Type B pancreatic cell (in vitro differentiated cells): ENCODE data around the gene CCDC50. TPM values are rescaled to one million over a fixed set of nuclear protein-coding genes. Genes with fewer than 3 reads are reported as not detected.

ENCODE experiments used
- DNase-seq: peaks from one replicate; pipeline ENCODE4 v3.0.0; 2021; ENCODE audit warnings: mixed read lengths; ENCODE audit not compliant: unreplicated experiment; ENCODE audit errors: extremely low spot score
- H3K27ac Mint-ChIP-seq: 2 replicates; pipeline ENCODE4 v1.8.0; 2021; ENCODE audit warnings: mild to moderate bottlenecking, mixed read lengths
- H3K27me3 Mint-ChIP-seq: 2 replicates; pipeline ENCODE4 v1.8.0; 2021; ENCODE audit warnings: mixed read lengths
- H3K36me3 Mint-ChIP-seq: 2 replicates; pipeline ENCODE4 v1.8.0; 2021; ENCODE audit warnings: mixed read lengths
- H3K4me1 Mint-ChIP-seq: one replicate; pipeline ENCODE4 v1.8.0; 2021; ENCODE audit warnings: mixed read lengths; ENCODE audit not compliant: unreplicated experiment
- H3K4me3 Mint-ChIP-seq: 2 replicates; pipeline ENCODE4 v1.8.0; 2021; ENCODE audit warnings: mild to moderate bottlenecking, mixed read lengths
- H3K9me3 Mint-ChIP-seq: 2 replicates; pipeline ENCODE4 v1.8.0; 2021; ENCODE audit warnings: mixed read lengths
- total RNA-seq: library from RNA; stranded (reverse); gene quantifications from 2 replicates; pipeline ENCODE4 v1.2.1, GENCODE V29; 2021; ENCODE audit warnings: low replicate concordance
- TF ChIP-seq, protein P1 (sequence below): fragments of 200-600 bp; sonication (generic); conservative IDR thresholded peaks from 2 replicates; pipeline ENCODE4 v1.5.0; 2021; ENCODE audit warnings: antibody characterized with exemption, mild to moderate bottlenecking

The CCDC50 gene
- total RNA-seq, 1 donor from 2014 or later, result 47.4 TPM

DNA sequence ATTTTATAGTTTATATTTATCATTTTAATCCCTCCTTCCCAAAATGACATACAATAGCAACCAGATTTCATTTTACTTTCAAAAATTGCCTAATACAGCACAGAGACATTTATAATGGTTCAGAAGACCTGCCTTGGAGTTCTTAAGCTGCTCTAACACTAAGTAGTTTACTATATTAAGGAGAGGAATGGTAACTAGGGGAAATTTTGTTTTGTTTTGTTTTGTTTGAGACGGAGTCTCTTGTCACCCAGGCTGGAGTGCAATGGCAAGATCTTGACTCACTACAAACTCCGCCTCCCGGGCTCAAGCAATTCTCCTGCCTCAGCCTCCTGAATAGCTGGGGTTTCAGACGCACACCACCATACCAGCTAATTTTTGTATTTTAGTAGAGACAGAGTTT lies 22.8 kb upstream of the CCDC50 start:
- H3K9me3 Mint-ChIP-seq, result peaks cover 8% of the 10 kb centered on the region
- H3K27ac Mint-ChIP-seq, result no peak overlapping the region
- no peaks in the 10 kb centered on the region for H3K36me3 Mint-ChIP-seq
- H3K27me3 Mint-ChIP-seq, result no peaks in the 10 kb centered on the region
- TF ChIP-seq, protein P1, sequence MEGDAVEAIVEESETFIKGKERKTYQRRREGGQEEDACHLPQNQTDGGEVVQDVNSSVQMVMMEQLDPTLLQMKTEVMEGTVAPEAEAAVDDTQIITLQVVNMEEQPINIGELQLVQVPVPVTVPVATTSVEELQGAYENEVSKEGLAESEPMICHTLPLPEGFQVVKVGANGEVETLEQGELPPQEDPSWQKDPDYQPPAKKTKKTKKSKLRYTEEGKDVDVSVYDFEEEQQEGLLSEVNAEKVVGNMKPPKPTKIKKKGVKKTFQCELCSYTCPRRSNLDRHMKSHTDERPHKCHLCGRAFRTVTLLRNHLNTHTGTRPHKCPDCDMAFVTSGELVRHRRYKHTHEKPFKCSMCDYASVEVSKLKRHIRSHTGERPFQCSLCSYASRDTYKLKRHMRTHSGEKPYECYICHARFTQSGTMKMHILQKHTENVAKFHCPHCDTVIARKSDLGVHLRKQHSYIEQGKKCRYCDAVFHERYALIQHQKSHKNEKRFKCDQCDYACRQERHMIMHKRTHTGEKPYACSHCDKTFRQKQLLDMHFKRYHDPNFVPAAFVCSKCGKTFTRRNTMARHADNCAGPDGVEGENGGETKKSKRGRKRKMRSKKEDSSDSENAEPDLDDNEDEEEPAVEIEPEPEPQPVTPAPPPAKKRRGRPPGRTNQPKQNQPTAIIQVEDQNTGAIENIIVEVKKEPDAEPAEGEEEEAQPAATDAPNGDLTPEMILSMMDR, result no peak
- no peak overlapping the region for H3K4me3 Mint-ChIP-seq
- DNase-seq, result no peak
- H3K4me1 Mint-ChIP-seq, result peaks cover 8% of the 10 kb centered on the region

DNA sequence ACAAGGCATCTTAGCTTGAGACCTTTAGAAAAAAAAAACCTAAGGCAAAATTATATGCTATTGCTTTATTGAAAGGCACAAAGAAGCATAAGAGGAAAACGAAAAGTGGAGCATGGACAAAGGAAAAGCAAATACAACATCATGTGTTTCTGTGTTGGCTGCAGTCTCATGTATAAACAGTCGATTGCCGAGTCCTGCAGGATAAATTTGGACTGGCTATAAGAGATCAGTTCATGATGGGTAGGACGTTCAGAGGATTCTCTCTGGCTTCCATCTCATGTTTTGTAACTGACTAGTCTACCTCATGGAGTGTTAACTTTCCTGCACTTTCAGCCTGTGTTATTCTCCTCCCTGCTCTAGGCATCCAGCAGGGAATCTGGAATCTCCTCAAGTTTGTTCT lies 21.9 kb upstream of the CCDC50 start:
- DNase-seq, result no peak
- TF ChIP-seq, protein P1, result no peak
- Mint-ChIP-seq H3K4me1 (peaks cover 4% of the 10 kb centered on the region), H3K36me3 (no peaks in the 10 kb centered on the region), H3K4me3 (no peak overlapping the region), H3K27ac (no peak overlapping the region), H3K27me3 (no peaks in the 10 kb centered on the region), H3K9me3 (peaks cover 4% of the 10 kb centered on the region)

DNA sequence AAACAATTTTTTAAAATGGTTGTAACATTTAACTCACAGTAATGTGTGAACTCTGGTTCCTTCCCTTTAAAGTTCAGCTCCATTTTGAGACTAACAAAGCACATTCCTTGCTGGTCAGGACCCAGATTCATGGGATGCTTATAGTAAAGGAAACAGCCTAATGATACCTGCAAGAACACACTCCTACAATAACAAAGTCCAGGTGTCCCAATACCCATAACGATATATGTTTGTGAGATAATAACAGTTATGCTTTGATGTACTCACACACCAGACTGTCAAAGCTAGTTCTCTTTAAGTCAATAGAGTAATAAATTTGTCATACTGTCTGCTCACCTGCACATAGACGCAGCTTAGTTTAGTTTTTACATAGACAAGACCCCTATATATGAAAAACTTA lies 15.9 kb upstream of the CCDC50 start:
- Mint-ChIP-seq H3K4me3 (no peak overlapping the region), H3K27ac (no peak overlapping the region), H3K9me3 (peaks cover 5% of the 10 kb centered on the region), H3K27me3 (no peaks in the 10 kb centered on the region), H3K36me3 (no peaks in the 10 kb centered on the region), H3K4me1 (peaks cover 4% of the 10 kb centered on the region)
- DNase-seq, result no peak
- TF ChIP-seq, protein P1, result no peak

DNA sequence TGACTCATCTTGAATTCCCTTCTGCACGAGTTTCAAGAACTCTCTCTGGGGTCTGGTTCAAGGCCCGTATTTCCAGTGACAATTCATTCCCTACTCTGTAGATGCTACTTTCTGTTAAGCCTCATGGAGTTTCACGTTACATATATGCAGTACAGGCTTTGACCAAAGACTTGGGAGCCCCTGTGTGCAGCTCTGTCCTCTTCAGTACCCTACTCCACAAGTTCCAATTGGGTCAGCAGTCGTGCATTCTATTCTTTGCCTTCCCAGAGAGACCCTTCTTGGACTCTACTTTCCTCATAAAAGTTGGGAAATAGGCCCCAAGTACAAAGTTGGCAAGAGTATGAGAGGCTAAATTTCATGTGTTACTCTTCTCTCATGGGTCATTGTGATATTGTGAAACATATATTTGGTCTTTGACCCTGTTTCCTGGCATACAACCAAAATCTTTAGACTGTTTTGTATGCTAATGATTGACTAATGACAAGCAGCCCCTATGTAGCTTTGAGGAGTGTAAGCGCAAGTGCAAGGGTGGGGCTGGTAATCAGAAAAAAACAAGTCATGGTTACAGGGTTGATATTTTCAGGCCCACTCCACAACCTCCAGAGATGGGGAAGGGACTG lies 15.0 kb upstream of the CCDC50 start:
- TF ChIP-seq, protein P1, result no peak
- no peak for DNase-seq
- Mint-ChIP-seq H3K36me3 (no peaks in the 10 kb centered on the region), H3K4me1 (peaks cover 4% of the 10 kb centered on the region), H3K9me3 (peaks cover 5% of the 10 kb centered on the region), H3K27me3 (no peaks in the 10 kb centered on the region), H3K4me3 (no peak overlapping the region), H3K27ac (no peak overlapping the region)

DNA sequence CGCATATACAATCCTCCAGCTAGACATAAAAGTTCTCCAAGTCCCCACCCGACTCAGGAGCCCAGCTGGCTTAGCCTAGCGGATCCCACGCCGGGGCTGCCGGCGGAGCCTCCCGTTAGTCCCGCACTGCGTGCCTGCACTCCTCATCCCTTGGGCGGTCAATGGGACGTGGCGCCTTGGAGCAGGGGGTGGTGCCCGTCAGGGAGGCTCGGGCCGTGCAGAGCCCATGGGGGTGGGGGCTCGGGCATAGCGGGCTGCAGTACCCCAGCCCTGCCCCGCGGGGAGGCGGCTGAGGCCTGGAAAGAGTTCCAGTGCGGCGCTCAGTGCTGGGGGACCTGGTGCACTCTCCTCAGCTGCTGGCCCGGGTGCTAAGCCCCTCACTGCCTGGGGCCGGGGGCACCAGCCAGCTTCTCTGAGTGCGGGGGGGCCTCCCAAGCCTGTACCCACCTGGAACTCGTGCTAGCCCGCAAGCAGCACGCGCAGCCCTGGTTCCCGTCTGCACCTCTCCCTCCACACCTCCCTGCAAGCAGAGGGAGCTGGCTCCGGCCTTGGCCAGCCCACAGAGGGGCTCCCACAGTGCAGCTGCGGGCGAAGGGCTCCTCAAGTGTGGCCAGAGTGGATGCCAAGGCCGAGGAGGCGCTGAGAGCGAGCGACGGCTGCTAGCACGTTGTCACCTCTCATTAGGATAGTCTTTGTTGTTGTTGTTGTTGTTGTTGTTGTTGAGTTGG lies 12.2 kb upstream of the CCDC50 start:
- TF ChIP-seq, protein P1, result no peak
- no peak overlapping the region for H3K4me3 Mint-ChIP-seq
- peaks cover 4% of the 10 kb centered on the region for H3K4me1 Mint-ChIP-seq
- no peaks in the 10 kb centered on the region for H3K36me3 Mint-ChIP-seq
- H3K9me3 Mint-ChIP-seq, result peaks cover 5% of the 10 kb centered on the region
- DNase-seq, result no peak
- no peaks in the 10 kb centered on the region for H3K27me3 Mint-ChIP-seq
- H3K27ac Mint-ChIP-seq, result no peak overlapping the region
